D721Med (cell line): Measurements from ENCODE around the gene RPL3.

Source experiments
- DNase-seq: peaks from one replicate; pipeline ENCODE4 v3.0.0; 2011; ENCODE audit warnings: low spot score; ENCODE audit not compliant: insufficient read length
- FAIRE-seq: peaks from 2 replicates; lab custom pipeline; 2011; peaks lifted over from hg19 to GRCh38; lab: Jason Lieb, UNC
- TF ChIP-seq, protein P1 (sequence below): IDR thresholded peaks from 2 replicates; pipeline ENCODE4 v1.5.1; 2012; ENCODE audit warnings: mild to moderate bottlenecking, control low read depth; ENCODE audit not compliant: insufficient read depth; ENCODE audit errors: missing control alignments

Gene RPL3

DNA sequence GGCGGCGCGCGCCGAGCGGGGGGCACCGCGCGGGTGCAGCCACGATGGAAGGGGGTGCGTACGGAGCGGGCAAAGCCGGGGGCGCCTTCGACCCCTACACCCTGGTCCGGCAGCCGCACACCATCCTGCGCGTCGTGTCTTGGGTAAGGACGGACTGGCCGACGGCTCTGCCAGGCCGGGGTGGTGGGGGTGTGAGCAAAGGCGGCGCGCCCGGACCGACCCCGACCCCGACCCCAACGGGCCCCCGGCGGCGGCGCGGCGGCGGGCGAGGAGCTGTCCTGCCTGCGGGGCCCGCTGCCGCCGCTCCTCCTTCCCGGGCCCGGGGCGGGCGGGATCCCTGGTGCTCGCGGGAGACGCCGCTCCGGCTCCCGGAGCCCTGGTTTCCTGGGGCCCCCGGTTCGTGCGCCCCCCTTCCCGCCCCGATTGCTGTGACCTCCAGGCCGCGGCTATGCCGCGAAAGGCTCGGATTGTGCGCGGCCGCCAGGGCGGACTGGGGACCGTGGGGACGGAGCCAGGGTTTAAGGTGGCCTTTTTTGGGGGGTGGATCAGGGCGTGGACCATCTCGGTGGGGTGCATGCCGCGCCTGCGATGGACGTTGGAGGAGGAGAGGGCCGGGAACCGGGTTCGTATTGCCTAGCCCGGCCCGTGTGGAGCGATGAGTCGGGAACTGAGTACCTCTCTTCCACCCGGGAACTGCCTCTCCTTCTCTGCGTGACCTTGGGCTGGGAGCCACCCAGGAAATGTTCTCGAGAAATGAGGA lies 30.7 kb upstream of the RPL3 start, which contains the start of gene SYNGR1:
SYNGR1 (plus strand) TSS at position 25 of the 760 bp plus-strand sequence; CDS start at position 45, 20 bp downstream.
- FAIRE-seq (no peak), DNase-seq (no peak)
- TF ChIP-seq, protein P1, sequence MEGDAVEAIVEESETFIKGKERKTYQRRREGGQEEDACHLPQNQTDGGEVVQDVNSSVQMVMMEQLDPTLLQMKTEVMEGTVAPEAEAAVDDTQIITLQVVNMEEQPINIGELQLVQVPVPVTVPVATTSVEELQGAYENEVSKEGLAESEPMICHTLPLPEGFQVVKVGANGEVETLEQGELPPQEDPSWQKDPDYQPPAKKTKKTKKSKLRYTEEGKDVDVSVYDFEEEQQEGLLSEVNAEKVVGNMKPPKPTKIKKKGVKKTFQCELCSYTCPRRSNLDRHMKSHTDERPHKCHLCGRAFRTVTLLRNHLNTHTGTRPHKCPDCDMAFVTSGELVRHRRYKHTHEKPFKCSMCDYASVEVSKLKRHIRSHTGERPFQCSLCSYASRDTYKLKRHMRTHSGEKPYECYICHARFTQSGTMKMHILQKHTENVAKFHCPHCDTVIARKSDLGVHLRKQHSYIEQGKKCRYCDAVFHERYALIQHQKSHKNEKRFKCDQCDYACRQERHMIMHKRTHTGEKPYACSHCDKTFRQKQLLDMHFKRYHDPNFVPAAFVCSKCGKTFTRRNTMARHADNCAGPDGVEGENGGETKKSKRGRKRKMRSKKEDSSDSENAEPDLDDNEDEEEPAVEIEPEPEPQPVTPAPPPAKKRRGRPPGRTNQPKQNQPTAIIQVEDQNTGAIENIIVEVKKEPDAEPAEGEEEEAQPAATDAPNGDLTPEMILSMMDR = no peak

DNA sequence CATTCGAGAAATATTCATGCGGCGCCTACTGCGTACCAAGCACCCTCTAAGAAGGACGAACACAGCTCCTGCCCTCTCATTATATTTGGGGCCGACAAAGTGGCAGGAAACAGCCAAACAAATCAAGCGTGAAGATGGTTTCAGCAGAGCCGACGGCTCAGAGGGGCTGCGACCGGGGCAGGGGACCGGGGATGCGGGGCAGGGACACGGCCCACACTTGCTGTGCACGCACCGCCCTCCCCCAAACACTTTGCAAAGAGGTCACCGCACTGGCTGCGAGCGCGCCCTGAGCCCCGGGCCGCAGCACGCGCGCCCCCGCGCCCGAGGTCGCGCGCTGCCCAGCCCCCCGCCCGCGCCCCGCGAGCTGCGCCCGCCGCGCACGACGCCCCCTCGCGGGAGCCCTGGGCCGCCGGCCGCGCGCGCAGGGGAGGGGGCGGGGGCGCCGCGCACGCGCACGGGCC lies 30.1 kb upstream of the RPL3 start:
- DNase-seq (peak; percentile 56), FAIRE-seq (no peak)
- TF ChIP-seq, protein P1 = peak; percentile 15

DNA sequence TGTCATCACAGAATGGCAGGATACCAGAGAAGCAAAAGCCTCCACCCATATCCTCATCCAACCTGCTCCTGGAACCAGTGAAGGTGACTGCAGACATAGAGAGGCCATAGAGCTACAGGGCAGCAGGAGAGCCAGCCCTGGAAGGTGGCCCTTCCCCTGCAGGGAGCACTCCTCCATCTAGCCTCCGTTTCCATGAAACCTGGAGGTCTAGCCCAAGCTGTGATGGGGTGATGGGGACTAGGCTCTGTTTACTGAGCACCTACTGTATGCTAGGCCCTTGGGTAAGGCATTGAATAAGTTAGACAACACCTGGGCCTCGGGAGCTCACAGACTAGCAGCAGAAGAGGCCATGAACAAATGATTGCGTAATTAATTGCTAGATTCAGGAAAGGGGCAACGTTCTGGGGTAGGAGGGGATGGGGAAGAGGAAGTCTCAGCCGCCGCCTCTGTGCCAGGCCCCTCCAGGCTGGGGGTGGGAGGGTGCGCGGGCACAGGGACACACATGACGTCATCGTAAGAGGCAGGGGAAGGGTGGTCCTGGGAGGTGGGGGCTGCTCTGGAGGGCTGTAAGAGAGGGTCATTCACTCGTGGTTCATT lies 29.6 kb upstream of the RPL3 start:
- no peak for DNase-seq
- TF ChIP-seq, protein P1 = no peak
- no peak for FAIRE-seq

DNA sequence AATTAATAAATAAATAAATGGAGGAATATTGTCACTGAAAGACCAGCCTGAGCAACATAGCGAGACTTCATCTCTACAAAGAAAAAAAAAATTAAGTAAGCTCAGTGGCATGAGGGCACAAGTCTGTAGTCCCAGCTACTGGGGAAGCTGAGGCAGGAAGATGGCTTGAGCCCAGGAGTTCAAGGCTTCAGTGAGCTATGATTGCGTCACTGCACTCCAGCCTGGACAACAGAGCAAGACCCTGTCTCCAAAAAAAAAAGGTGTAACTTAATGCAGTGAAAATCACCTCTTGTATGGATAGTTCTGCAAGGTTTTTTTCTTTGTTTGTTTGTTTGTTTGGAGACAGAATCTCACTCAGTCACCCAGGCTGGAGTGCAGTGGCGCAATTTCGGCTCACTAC lies 25.8 kb upstream of the RPL3 start:
- TF ChIP-seq, protein P1 = no peak
- DNase-seq (no peak), FAIRE-seq (no peak)

DNA sequence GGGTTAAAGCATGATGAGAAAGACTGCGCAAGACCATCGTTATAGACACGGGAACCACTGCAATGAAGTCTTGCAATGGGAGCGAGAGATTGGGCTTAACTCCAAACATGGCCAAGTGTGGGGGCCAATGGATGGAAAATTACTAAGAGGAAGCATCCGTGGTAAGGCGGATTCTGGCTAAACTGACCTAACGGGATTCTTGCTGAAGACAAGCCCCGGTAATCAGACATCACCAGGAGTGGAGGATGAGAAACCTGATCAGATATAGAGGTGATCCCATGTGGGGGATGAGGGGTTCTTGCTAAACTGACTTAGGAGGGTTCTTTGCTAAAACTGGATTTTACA lies 24.6 kb upstream of the RPL3 start:
- TF ChIP-seq, protein P1 = no peak
- no peak for DNase-seq
- FAIRE-seq = no peak

DNA sequence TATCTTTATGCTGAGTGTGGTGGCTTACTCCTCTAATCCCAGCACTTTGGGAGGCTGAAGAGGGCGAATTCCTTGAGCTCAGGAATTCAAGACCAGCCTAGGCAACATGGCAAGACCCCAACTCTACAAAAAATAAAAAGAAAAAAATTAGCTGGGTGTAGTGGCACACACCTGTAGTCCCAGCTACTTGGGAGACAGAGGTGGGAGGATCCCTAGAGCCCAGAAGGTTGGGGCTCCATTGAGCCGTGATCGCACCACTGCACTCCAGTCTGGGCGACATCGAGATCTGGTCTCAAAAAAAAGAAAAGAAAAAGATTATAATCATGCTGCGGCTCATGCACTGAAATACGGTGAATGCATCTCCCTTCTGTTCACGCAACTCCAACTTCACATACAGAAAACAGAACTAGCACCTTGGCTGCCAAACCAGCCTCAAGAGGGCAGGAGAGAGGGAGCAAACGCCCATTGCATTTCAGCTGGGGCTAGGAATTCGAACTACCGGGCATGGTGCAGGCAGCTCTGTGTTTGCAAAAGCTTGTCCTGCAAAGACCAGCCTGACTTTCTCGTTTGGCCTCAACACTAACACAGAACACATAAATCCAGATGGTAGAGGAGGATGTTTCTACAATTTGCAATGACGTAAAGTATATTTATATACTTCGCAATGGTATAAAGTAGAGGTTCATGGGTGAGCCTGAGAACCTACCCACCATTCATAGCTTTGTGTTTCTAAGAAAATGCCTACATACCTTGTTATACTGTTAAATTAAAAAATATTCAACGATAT lies 24.0 kb upstream of the RPL3 start:
- no peak for FAIRE-seq
- no peak for DNase-seq
- TF ChIP-seq, protein P1 = peak; percentile 83
